HG02884 (cell line): ENCODE measurements around the gene SERPIND1.
"Not testable (repeated sequence)": the region's sequence is repeated elsewhere in the genome, so short reads cannot be mapped to it uniquely, and the experiment has no call there.

Experiments used
- ATAC-seq: cut with Tn5 transposase; IDR thresholded peaks from one replicate; pipeline ENCODE4 v1.9.1; 2021; ENCODE audit warnings: mild to moderate bottlenecking, moderate library complexity; ENCODE audit not compliant: unreplicated experiment

SERPIND1 gene

GRCh38 chr22:20773793-20774212, at the start of gene SERPIND1:
SERPIND1 (plus strand) TSS chr22:20774113; CDS start chr22:20779313, 5,200 bp downstream.
- no peak for ATAC-seq

- no peak for ATAC-seq
Measured at GRCh38 chr22:20724676-20725454, 49.0 kb upstream of the SERPIND1 start.

GRCh38 chr22:20725987-20726558, 47.8 kb upstream of the SERPIND1 start:
- ATAC-seq, result no peak

- ATAC-seq, result no peak
Measured at GRCh38 chr22:20727118-20728015, 46.5 kb upstream of the SERPIND1 start.

- no peak for ATAC-seq
Measured at GRCh38 chr22:20728523-20729190, 45.3 kb upstream of the SERPIND1 start.

- ATAC-seq, result no peak
Measured at GRCh38 chr22:20729194-20729593, 44.7 kb upstream of the SERPIND1 start.

GRCh38 chr22:20732431-20732830, 41.5 kb upstream of the SERPIND1 start:
- ATAC-seq, result not testable (repeated sequence)

GRCh38 chr22:20735356-20736162, 38.4 kb upstream of the SERPIND1 start:
- not testable (repeated sequence) for ATAC-seq

- ATAC-seq, result not testable (repeated sequence)
Measured at GRCh38 chr22:20736891-20737290, 37.0 kb upstream of the SERPIND1 start.

- no peak for ATAC-seq
Measured at GRCh38 chr22:20738394-20739089, 35.4 kb upstream of the SERPIND1 start.

GRCh38 chr22:20740222-20740951, 33.5 kb upstream of the SERPIND1 start:
- ATAC-seq, result no peak

- ATAC-seq, result no peak
Measured at GRCh38 chr22:20741008-20741633, 32.8 kb upstream of the SERPIND1 start.

GRCh38 chr22:20741634-20742581, 32.0 kb upstream of the SERPIND1 start:
- ATAC-seq, result no peak

- ATAC-seq, result no peak
Measured at GRCh38 chr22:20742764-20743163, 31.1 kb upstream of the SERPIND1 start.

- ATAC-seq, result no peak
Measured at GRCh38 chr22:20744456-20744855, 29.5 kb upstream of the SERPIND1 start.

- ATAC-seq, result no peak
Measured at GRCh38 chr22:20745119-20745518, 28.8 kb upstream of the SERPIND1 start.
